GM12878 (cell line): ENCODE results near the gene UGGT1.

Experiments
- NFYB ChIP-seq: IDR thresholded peaks from 2 replicates; pipeline ENCODE4 v1.6.1; 2011; ENCODE audit warnings: low read depth, mild to moderate bottlenecking, low read length, improper control_type of control experiment, moderate library complexity; ENCODE audit not compliant: insufficient read depth
- NRF1 ChIP-seq: conservative IDR thresholded peaks from 2 replicates; pipeline ENCODE4 v1.6.1; 2011; ENCODE audit warnings: mild to moderate bottlenecking, low read depth, low read length, improper control_type of control experiment
- POLR2A ChIP-seq: IDR thresholded peaks from 2 replicates; pipeline ENCODE4 v1.6.1; 2011; ENCODE audit warnings: low read depth, mild to moderate bottlenecking, low read length
- POLR2AphosphoS5 ChIP-seq: IDR thresholded peaks from 2 replicates; pipeline ENCODE4 v1.6.1; 2011; ENCODE audit warnings: mild to moderate bottlenecking, low read length, inconsistent platforms
- USF2 ChIP-seq: IDR thresholded peaks from 2 replicates; pipeline ENCODE4 v1.6.1; 2011; ENCODE audit warnings: low read depth, low read length, improper control_type of control experiment, borderline replicate concordance
- ZNF592 ChIP-seq: fragments of 450-650 bp; IDR thresholded peaks from 2 replicates; pipeline ENCODE4 v1.6.1; 2017; ENCODE audit warnings: mild to moderate bottlenecking, moderate library complexity
- TF ChIP-seq, protein P1 (sequence below), 3 experiments: IDR thresholded peaks in 2 of 3; conservative IDR thresholded peaks in 1 of 3; 2 replicates each; pipeline ENCODE4 v1.5.1; 2011; ENCODE audit warnings: low read depth in 3 of 3, low read length in 3 of 3, mild to moderate bottlenecking in 3 of 3, control low read depth in 2 of 3, moderate library complexity in 2 of 3, inconsistent platforms in 1 of 3, mixed read lengths in 1 of 3; ENCODE audit not compliant: control insufficient read depth in 2 of 3, insufficient read depth in 1 of 3; ENCODE audit errors: extremely low read depth in 1 of 3
- TF ChIP-seq, protein P2 (sequence below): fragments of 450-650 bp; IDR thresholded peaks from 2 replicates; pipeline ENCODE4 v1.6.1; 2016; ENCODE audit warnings: mild to moderate bottlenecking, moderate library complexity, borderline replicate concordance
- TF ChIP-seq, protein P3 (sequence below): IDR thresholded peaks from 2 replicates; pipeline ENCODE4 v1.6.1; 2012; ENCODE audit warnings: mild to moderate bottlenecking, low read depth, low read length

DNA sequence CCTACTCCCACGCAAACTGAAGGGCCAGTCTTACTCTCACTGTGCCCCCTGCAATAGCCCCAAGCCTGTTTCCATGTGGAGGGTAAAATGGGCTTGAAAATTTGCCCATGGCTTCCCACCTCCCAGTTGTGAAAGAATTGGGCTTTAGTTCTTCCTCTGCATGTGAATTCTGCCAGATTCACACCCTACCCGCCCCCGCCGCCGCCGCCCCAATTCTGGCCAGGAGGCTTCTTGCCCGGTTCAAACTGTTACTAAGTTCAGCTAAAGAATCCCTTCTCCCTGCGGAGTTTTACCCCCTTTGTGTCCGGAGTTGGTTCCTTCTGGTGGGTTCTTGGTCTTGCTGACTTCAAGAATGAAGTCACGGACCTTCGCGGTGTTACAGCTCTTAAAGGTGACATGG, 37.7 kb upstream of the UGGT1 start:
- TF ChIP-seq, protein P1, sequence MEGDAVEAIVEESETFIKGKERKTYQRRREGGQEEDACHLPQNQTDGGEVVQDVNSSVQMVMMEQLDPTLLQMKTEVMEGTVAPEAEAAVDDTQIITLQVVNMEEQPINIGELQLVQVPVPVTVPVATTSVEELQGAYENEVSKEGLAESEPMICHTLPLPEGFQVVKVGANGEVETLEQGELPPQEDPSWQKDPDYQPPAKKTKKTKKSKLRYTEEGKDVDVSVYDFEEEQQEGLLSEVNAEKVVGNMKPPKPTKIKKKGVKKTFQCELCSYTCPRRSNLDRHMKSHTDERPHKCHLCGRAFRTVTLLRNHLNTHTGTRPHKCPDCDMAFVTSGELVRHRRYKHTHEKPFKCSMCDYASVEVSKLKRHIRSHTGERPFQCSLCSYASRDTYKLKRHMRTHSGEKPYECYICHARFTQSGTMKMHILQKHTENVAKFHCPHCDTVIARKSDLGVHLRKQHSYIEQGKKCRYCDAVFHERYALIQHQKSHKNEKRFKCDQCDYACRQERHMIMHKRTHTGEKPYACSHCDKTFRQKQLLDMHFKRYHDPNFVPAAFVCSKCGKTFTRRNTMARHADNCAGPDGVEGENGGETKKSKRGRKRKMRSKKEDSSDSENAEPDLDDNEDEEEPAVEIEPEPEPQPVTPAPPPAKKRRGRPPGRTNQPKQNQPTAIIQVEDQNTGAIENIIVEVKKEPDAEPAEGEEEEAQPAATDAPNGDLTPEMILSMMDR (IDR thresholded peaks at IDR 0.05 in 2 of 3, conservative IDR thresholded peaks at IDR 0.05 in 1 of 3; ENCODE audit: control insufficient read depth in 2 of 3, extremely low read depth in 1 of 3, insufficient read depth in 1 of 3, low read depth in 3 of 3, low read length in 3 of 3): no peak
- TF ChIP-seq, protein P2, sequence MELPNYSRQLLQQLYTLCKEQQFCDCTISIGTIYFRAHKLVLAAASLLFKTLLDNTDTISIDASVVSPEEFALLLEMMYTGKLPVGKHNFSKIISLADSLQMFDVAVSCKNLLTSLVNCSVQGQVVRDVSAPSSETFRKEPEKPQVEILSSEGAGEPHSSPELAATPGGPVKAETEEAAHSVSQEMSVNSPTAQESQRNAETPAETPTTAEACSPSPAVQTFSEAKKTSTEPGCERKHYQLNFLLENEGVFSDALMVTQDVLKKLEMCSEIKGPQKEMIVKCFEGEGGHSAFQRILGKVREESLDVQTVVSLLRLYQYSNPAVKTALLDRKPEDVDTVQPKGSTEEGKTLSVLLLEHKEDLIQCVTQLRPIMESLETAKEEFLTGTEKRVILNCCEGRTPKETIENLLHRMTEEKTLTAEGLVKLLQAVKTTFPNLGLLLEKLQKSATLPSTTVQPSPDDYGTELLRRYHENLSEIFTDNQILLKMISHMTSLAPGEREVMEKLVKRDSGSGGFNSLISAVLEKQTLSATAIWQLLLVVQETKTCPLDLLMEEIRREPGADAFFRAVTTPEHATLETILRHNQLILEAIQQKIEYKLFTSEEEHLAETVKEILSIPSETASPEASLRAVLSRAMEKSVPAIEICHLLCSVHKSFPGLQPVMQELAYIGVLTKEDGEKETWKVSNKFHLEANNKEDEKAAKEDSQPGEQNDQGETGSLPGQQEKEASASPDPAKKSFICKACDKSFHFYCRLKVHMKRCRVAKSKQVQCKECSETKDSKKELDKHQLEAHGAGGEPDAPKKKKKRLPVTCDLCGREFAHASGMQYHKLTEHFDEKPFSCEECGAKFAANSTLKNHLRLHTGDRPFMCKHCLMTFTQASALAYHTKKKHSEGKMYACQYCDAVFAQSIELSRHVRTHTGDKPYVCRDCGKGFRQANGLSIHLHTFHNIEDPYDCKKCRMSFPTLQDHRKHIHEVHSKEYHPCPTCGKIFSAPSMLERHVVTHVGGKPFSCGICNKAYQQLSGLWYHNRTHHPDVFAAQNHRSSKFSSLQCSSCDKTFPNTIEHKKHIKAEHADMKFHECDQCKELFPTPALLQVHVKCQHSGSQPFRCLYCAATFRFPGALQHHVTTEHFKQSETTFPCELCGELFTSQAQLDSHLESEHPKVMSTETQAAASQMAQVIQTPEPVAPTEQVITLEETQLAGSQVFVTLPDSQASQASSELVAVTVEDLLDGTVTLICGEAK: no peak
- no peak for TF ChIP-seq ZNF592
- TF ChIP-seq POLR2AphosphoS5: no peak
- TF ChIP-seq USF2: no peak
- TF ChIP-seq NFYB: no peak
- TF ChIP-seq NRF1: no peak
- no peak for TF ChIP-seq POLR2A
- TF ChIP-seq, protein P3, sequence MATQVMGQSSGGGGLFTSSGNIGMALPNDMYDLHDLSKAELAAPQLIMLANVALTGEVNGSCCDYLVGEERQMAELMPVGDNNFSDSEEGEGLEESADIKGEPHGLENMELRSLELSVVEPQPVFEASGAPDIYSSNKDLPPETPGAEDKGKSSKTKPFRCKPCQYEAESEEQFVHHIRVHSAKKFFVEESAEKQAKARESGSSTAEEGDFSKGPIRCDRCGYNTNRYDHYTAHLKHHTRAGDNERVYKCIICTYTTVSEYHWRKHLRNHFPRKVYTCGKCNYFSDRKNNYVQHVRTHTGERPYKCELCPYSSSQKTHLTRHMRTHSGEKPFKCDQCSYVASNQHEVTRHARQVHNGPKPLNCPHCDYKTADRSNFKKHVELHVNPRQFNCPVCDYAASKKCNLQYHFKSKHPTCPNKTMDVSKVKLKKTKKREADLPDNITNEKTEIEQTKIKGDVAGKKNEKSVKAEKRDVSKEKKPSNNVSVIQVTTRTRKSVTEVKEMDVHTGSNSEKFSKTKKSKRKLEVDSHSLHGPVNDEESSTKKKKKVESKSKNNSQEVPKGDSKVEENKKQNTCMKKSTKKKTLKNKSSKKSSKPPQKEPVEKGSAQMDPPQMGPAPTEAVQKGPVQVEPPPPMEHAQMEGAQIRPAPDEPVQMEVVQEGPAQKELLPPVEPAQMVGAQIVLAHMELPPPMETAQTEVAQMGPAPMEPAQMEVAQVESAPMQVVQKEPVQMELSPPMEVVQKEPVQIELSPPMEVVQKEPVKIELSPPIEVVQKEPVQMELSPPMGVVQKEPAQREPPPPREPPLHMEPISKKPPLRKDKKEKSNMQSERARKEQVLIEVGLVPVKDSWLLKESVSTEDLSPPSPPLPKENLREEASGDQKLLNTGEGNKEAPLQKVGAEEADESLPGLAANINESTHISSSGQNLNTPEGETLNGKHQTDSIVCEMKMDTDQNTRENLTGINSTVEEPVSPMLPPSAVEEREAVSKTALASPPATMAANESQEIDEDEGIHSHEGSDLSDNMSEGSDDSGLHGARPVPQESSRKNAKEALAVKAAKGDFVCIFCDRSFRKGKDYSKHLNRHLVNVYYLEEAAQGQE: no peak
